ENCODE measurements around the gene IRF1.

GRCh38 chr5:132530946-132531345 is 40.4 kb upstream of the IRF1 start:
- TF ChIP-seq CTCF (IDR thresholded peaks at IDR 0.05; ENCODE audit: control extremely low read depth in 1 of 3, insufficient read depth in 1 of 3, low read depth in 1 of 3, low read length in 3 of 3) (no peak), EZH2 (IDR thresholded peaks at IDR 0.05; ENCODE audit: low read depth, low read length, severe bottlenecking) (no peak), TEAD4 (IDR thresholded peaks at IDR 0.05; ENCODE audit: low read depth, low read length) (no peak)

Measured in H1 (cell line).